Fibroblast of lung (primary cell): ENCODE data around the gene DMWD.

ENCODE experiments used
- EZH2 ChIP-seq: IDR thresholded peaks from 2 replicates; pipeline ENCODE4 v1.5.1; 2012; ENCODE audit warnings: low read length, control low read depth, mild to moderate bottlenecking; ENCODE audit errors: missing control alignments
- TF ChIP-seq, protein P1 (sequence below), 2 donors: IDR thresholded peaks in 1 of 2; conservative IDR thresholded peaks in 1 of 2; 1 replicate in 1 of 2; 2 replicates in 1 of 2; pipeline ENCODE4 v1.5.1; 2011 to 2012; ENCODE audit warnings: low read length in 2 of 2, control low read depth in 1 of 2, inconsistent platforms in 1 of 2, low read depth in 1 of 2, mild to moderate bottlenecking in 1 of 2

DNA sequence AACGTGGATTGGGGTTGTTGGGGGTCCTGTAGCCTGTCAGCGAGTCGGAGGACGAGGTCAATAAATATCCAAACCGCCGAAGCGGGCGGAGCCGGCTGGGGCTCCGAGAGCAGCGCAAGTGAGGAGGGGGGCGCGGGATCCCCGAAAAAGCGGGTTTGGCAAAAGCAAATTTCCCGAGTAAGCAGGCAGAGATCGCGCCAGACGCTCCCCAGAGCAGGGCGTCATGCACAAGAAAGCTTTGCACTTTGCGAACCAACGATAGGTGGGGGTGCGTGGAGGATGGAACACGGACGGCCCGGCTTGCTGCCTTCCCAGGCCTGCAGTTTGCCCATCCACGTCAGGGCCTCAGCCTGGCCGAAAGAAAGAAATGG lies 22.8 kb downstream of the DMWD start:
- TF ChIP-seq, protein P1, sequence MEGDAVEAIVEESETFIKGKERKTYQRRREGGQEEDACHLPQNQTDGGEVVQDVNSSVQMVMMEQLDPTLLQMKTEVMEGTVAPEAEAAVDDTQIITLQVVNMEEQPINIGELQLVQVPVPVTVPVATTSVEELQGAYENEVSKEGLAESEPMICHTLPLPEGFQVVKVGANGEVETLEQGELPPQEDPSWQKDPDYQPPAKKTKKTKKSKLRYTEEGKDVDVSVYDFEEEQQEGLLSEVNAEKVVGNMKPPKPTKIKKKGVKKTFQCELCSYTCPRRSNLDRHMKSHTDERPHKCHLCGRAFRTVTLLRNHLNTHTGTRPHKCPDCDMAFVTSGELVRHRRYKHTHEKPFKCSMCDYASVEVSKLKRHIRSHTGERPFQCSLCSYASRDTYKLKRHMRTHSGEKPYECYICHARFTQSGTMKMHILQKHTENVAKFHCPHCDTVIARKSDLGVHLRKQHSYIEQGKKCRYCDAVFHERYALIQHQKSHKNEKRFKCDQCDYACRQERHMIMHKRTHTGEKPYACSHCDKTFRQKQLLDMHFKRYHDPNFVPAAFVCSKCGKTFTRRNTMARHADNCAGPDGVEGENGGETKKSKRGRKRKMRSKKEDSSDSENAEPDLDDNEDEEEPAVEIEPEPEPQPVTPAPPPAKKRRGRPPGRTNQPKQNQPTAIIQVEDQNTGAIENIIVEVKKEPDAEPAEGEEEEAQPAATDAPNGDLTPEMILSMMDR (conservative IDR thresholded peaks at IDR 0.05 in 1 of 2, IDR thresholded peaks at IDR 0.05 in 1 of 2; ENCODE audit: low read depth in 1 of 2, low read length in 2 of 2) = no peak
- TF ChIP-seq EZH2 = no peak
